Type B pancreatic cell (in vitro differentiated cells): ENCODE measurements around the gene SARS1. TPM values are rescaled to one million over a fixed set of nuclear protein-coding genes. Genes with fewer than 3 reads are reported as not detected.

Experiments used
- DNase-seq: peaks from one replicate; pipeline ENCODE4 v3.0.0; 2021; ENCODE audit warnings: mixed read lengths; ENCODE audit not compliant: unreplicated experiment; ENCODE audit errors: extremely low spot score
- H3K27ac Mint-ChIP-seq: 2 replicates; pipeline ENCODE4 v1.8.0; 2021; ENCODE audit warnings: mild to moderate bottlenecking, mixed read lengths
- H3K27me3 Mint-ChIP-seq: 2 replicates; pipeline ENCODE4 v1.8.0; 2021; ENCODE audit warnings: mixed read lengths
- H3K36me3 Mint-ChIP-seq: 2 replicates; pipeline ENCODE4 v1.8.0; 2021; ENCODE audit warnings: mixed read lengths
- H3K4me1 Mint-ChIP-seq: one replicate; pipeline ENCODE4 v1.8.0; 2021; ENCODE audit warnings: mixed read lengths; ENCODE audit not compliant: unreplicated experiment
- H3K4me3 Mint-ChIP-seq: 2 replicates; pipeline ENCODE4 v1.8.0; 2021; ENCODE audit warnings: mild to moderate bottlenecking, mixed read lengths
- H3K9me3 Mint-ChIP-seq: 2 replicates; pipeline ENCODE4 v1.8.0; 2021; ENCODE audit warnings: mixed read lengths
- CTCF ChIP-seq: fragments of 200-600 bp; sonication (generic); conservative IDR thresholded peaks from 2 replicates; pipeline ENCODE4 v1.5.0; 2021; ENCODE audit warnings: antibody characterized with exemption, mild to moderate bottlenecking
- total RNA-seq: library from RNA; stranded (reverse); gene quantifications from 2 replicates; pipeline ENCODE4 v1.2.1, GENCODE V29; 2021; ENCODE audit warnings: low replicate concordance

SARS1 gene
- total RNA-seq, 1 donor from 2014 or later: 136 TPM

GRCh38 chr1:109193653-109194590, 19.8 kb upstream of the SARS1 start:
- no peak for DNase-seq
- Mint-ChIP-seq H3K9me3 (no peaks in the 10 kb centered on the region), H3K27ac (peak overlapping the region; percentile 29), H3K36me3 (no peaks in the 10 kb centered on the region), H3K27me3 (no peaks in the 10 kb centered on the region), H3K4me1 (peaks cover 12% of the 10 kb centered on the region), H3K4me3 (no peak overlapping the region)
- TF ChIP-seq CTCF: peak; percentile 73

- no peak for DNase-seq
- Mint-ChIP-seq H3K27me3 (peaks cover 5% of the 10 kb centered on the region), H3K36me3 (no peaks in the 10 kb centered on the region), H3K4me1 (peaks cover 8% of the 10 kb centered on the region), H3K9me3 (no peaks in the 10 kb centered on the region), H3K4me3 (peak overlapping the region; percentile 3), H3K27ac (peak overlapping the region; percentile 79)
- TF ChIP-seq CTCF: no peak
These were observed 16.3 kb upstream of the SARS1 start for GRCh38 chr1:109197158-109198042.

GRCh38 chr1:109198043-109198695, 15.5 kb upstream of the SARS1 start:
- DNase-seq: no peak
- Mint-ChIP-seq H3K4me3 (no peak overlapping the region), H3K9me3 (no peaks in the 10 kb centered on the region), H3K27me3 (peaks cover 5% of the 10 kb centered on the region), H3K27ac (peak overlapping the region; percentile 79), H3K36me3 (no peaks in the 10 kb centered on the region), H3K4me1 (peaks cover 6% of the 10 kb centered on the region)
- no peak for TF ChIP-seq CTCF

- Mint-ChIP-seq H3K36me3 (no peaks in the 10 kb centered on the region), H3K9me3 (no peaks in the 10 kb centered on the region), H3K4me1 (peaks cover 6% of the 10 kb centered on the region), H3K27me3 (peaks cover 5% of the 10 kb centered on the region), H3K4me3 (no peak overlapping the region), H3K27ac (no peak overlapping the region)
- no peak for DNase-seq
- TF ChIP-seq CTCF: no peak
These were observed 15.0 kb upstream of the SARS1 start for GRCh38 chr1:109198745-109199144.

GRCh38 chr1:109199710-109200109, 14.0 kb upstream of the SARS1 start:
- Mint-ChIP-seq H3K9me3 (no peaks in the 10 kb centered on the region), H3K27me3 (peaks cover 5% of the 10 kb centered on the region), H3K27ac (no peak overlapping the region), H3K4me3 (no peak overlapping the region), H3K4me1 (peaks cover 6% of the 10 kb centered on the region), H3K36me3 (no peaks in the 10 kb centered on the region)
- no peak for TF ChIP-seq CTCF
- DNase-seq: no peak
